HepG2 (cell line): ENCODE results near the gene TGFBRAP1. TPM values are rescaled to one million over a fixed set of nuclear protein-coding genes. Genes with fewer than 3 reads are reported as not detected.

Experiments used
- ATAC-seq: fragments of 200-7000 bp; cut with Tn5 transposase; 3 replicates; pipeline ENCODE4 v1.9.1; 2020; ENCODE audit warnings: mild to moderate bottlenecking, moderate library complexity
- BruUV-seq: library from RNA; stranded (reverse); fragments of 400-500 nt; replicated peaks from 2 replicates; lab custom pipeline; 2021; lab: Mats Ljungman, UMichigan
- CTCF ChIA-PET: fragments of 300-600 bp; formaldehyde crosslinking; extraction: SDS; loops from one replicate; lab custom pipeline; 2021; ENCODE audit warnings: low total read pairs, inconsistent platforms, low intra/inter-chr PET ratio; lab: Yijun Ruan, JAX
- POLR2A ChIA-PET: fragments of 350-600 bp; sonication (Branson Sonifier 250); formaldehyde crosslinking; loops from one replicate; lab custom pipeline; 2020; ENCODE audit warnings: antibody characterized with exemption, inconsistent platforms; lab: Yijun Ruan, JAX
- DNase-seq: peaks from one replicate; pipeline ENCODE4 v3.0.0-alpha.2; 2015; ENCODE audit warnings: low spot score
- FAIRE-seq: peaks from 3 replicates; lab custom pipeline; 2011; peaks lifted over from hg19 to GRCh38; lab: Jason Lieb, UNC
- H2AFZ ChIP-seq: one replicate; pipeline ENCODE4 v1.6.1; 2011; ENCODE audit warnings: low read length, inconsistent platforms
- H3K27ac ChIP-seq: fragments of 300-600 bp; 3 replicates; pipeline ENCODE4 v1.8.0; 2011; ENCODE audit warnings: mixed run types, mild to moderate bottlenecking, mixed read lengths, low read length, inconsistent platforms; ENCODE audit not compliant: insufficient read depth; ENCODE audit errors: extremely low read length
- H3K27me3 ChIP-seq, 2 experiments: fragments of 200-600 bp in 1 of 2; 2 replicates in 1 of 2; 3 replicates in 1 of 2; pipeline versions ENCODE4 v1.6.0 to v1.8.0; 2011; ENCODE audit warnings: low read length in 2 of 2, mild to moderate bottlenecking in 2 of 2, moderate library complexity in 2 of 2, inconsistent platforms in 1 of 2; ENCODE audit not compliant: insufficient read depth in 2 of 2, control insufficient read depth in 1 of 2
- H3K36me3 ChIP-seq, 2 experiments: fragments of 200-600 bp in 1 of 2; replicated peaks in 1 of 2; 2 replicates in 1 of 2; 3 replicates in 1 of 2; pipeline versions ENCODE4 v1.5.1 to v1.8.0; 2011; ENCODE audit warnings: low read length in 2 of 2, inconsistent platforms in 1 of 2; ENCODE audit not compliant: insufficient read depth in 2 of 2, control insufficient read depth in 1 of 2
- H3K4me1 ChIP-seq: 2 replicates; pipeline ENCODE4 v1.5.1; 2012; ENCODE audit warnings: low read length, inconsistent platforms; ENCODE audit not compliant: insufficient read depth
- H3K4me2 ChIP-seq: 2 replicates; pipeline ENCODE4 v1.6.0; 2011; ENCODE audit warnings: low read depth, low read length, inconsistent platforms
- H3K4me3 ChIP-seq, 3 experiments: fragments of 200-600 bp in 1 of 3; sonication (generic), shearing (Covaris generic) in 1 of 3; replicated peaks in 1 of 3; 2 replicates each; pipeline ENCODE4 v1.5.1; 2011 to 2016; ENCODE audit warnings: low read length in 3 of 3, inconsistent platforms in 2 of 3, low read depth in 2 of 3, mild to moderate bottlenecking in 2 of 3, control low read depth in 1 of 3, mixed read lengths in 1 of 3; ENCODE audit not compliant: insufficient read depth in 1 of 3
- H3K79me2 ChIP-seq: one replicate; pipeline ENCODE4 v1.6.1; 2011; ENCODE audit warnings: low read length, inconsistent platforms; ENCODE audit not compliant: insufficient read depth
- H3K9ac ChIP-seq: 2 replicates; pipeline ENCODE4 v1.6.0; 2011; ENCODE audit warnings: mild to moderate bottlenecking, low read depth, low read length, inconsistent platforms; ENCODE audit not compliant: insufficient read depth
- H3K9me3 ChIP-seq: 2 replicates; pipeline ENCODE4 v1.5.1; 2012; ENCODE audit warnings: mild to moderate bottlenecking, low read length
- H4K20me1 ChIP-seq: 2 replicates; pipeline ENCODE4 v1.6.0; 2011; ENCODE audit warnings: inconsistent platforms, mild to moderate bottlenecking, low read length, moderate library complexity; ENCODE audit not compliant: insufficient read depth
- ATAD3A ChIP-seq: sonication (generic); formaldehyde crosslinking; IDR thresholded peaks from 2 replicates; pipeline ENCODE4 v1.4.0; 2020; ENCODE audit warnings: missing genetic modification reagents
- ATF1 ChIP-seq: IDR thresholded peaks from 2 replicates; pipeline ENCODE4 v1.6.1; 2016; ENCODE audit warnings: mild to moderate bottlenecking, control low read depth
- BRCA1 ChIP-seq: sonication (generic); formaldehyde crosslinking; IDR thresholded peaks from 2 replicates; pipeline ENCODE4 v1.4.0; 2020; ENCODE audit warnings: missing genetic modification reagents
- FIP1L1 ChIP-seq: fragments of 200-400 bp; formaldehyde crosslinking; IDR thresholded peaks from 2 replicates; pipeline ENCODE4 v1.6.1; 2018; ENCODE audit warnings: low read depth, mild to moderate bottlenecking, low read length, moderate library complexity, borderline replicate concordance; ENCODE audit not compliant: insufficient read depth
- MEIS1 ChIP-seq: sonication (generic); formaldehyde crosslinking; IDR thresholded peaks from 2 replicates; pipeline ENCODE4 v1.9.0; 2021; ENCODE audit warnings: mild to moderate bottlenecking, missing genetic modification reagents, moderate library complexity, borderline replicate concordance
- NFRKB ChIP-seq: fragments of 450-650 bp; IDR thresholded peaks from 2 replicates; pipeline ENCODE4 v1.6.1; 2017
- RBM39 ChIP-seq: fragments of 200-400 bp; formaldehyde crosslinking; IDR thresholded peaks from one replicate; pipeline ENCODE4 v1.6.1; 2018; ENCODE audit warnings: antibody characterized with exemption, mild to moderate bottlenecking, low read depth, low read length; ENCODE audit not compliant: poor library complexity, severe bottlenecking
- SIX1 ChIP-seq: sonication (generic); formaldehyde crosslinking; IDR thresholded peaks from 2 replicates; pipeline ENCODE4 v1.4.0; 2020; ENCODE audit warnings: missing genetic modification reagents, borderline replicate concordance
- U2AF2 ChIP-seq: fragments of 200-400 bp; formaldehyde crosslinking; IDR thresholded peaks from 2 replicates; pipeline ENCODE4 v1.6.1; 2017; ENCODE audit warnings: low read depth, mild to moderate bottlenecking, low read length
- ZFP62 ChIP-seq: sonication (generic); formaldehyde crosslinking; IDR thresholded peaks from 2 replicates; pipeline ENCODE4 v1.4.0; 2020; ENCODE audit warnings: missing genetic modification reagents
- ZKSCAN5 ChIP-seq: sonication (generic); formaldehyde crosslinking; IDR thresholded peaks from 2 replicates; pipeline ENCODE4 v1.5.1; 2020; ENCODE audit warnings: mild to moderate bottlenecking, missing genetic modification reagents
- ZMAT5 ChIP-seq: sonication (generic); formaldehyde crosslinking; IDR thresholded peaks from 2 replicates; pipeline ENCODE4 v1.5.0; 2020; ENCODE audit warnings: mild to moderate bottlenecking, low read depth, missing genetic modification reagents, borderline replicate concordance
- ZNF280D ChIP-seq: sonication (generic); formaldehyde crosslinking; IDR thresholded peaks from 2 replicates; pipeline ENCODE4 v1.5.1; 2020; ENCODE audit warnings: mild to moderate bottlenecking, missing genetic modification reagents
- ZNF513 ChIP-seq: sonication (generic); formaldehyde crosslinking; conservative IDR thresholded peaks from 2 replicates; pipeline ENCODE4 v1.5.0; 2020; ENCODE audit warnings: missing genetic modification reagents
- ZNF574 ChIP-seq: sonication (generic); formaldehyde crosslinking; IDR thresholded peaks from 2 replicates; pipeline ENCODE4 v1.4.0; 2020; ENCODE audit warnings: missing genetic modification reagents
- WGBS: methylation state at CpG from one replicate; pipeline ENCODE4 v1.1.6; 2017; ENCODE audit warnings: low lambda C conversion rate; 5-methylcytosine and 5-hydroxymethylcytosine counted together
- in situ Hi-C: cut with HindIII; loops from 2 replicates; pipeline ENCODE4 v1.10.0; 2017; ENCODE audit warnings: low pct_unique_long_range_greater_than_20kb; ENCODE audit not compliant: extremely low pct_ligation_motif_present
- intact Hi-C: fragments of 100-400 bp; cut with micrococcal nuclease; formaldehyde crosslinking; loops from one replicate; pipeline ENCODE4 v1.10.0; 2022; ENCODE audit not compliant: unreplicated experiment
- polyA plus RNA-seq, 8 experiments: library from polyadenylated mRNA; depleted of rRNA in 3 of 8; stranded (reverse) in 7 of 8; unstranded in 1 of 8; fragments of >200 nt; fragmentation: Illumina TruSeq in 4 of 8; extraction: Trizol in 4 of 8; gene quantifications; 2 replicates each; pipeline versions ENCODE4 v1.2.1 to v1.2.3, GENCODE V29; 2011 to 2016; ENCODE audit warnings: low read depth in 4 of 8, missing spikeins in 1 of 8, mixed read lengths in 1 of 8; ENCODE audit not compliant: insufficient read depth in 1 of 8
- total RNA-seq, 5 experiments: library from RNA; depleted of rRNA; stranded (reverse); fragments of >200 nt; fragmentation: Illumina TruSeq; extraction: Trizol; gene quantifications; 2 replicates each; pipeline ENCODE4 v1.2.3, GENCODE V29; 2016; ENCODE audit warnings: low read depth in 1 of 5

Gene TGFBRAP1
- total and polyA plus RNA-seq, 2 of the 13 experiments (the other 11 are each of a cell fraction or from before 2014, with no cell fraction given): 12.7 to 22.9 TPM

GRCh38 chr2:105325389-105325963 lies 4.1 kb downstream of the TGFBRAP1 start (continued):
- TF ChIP-seq ZKSCAN5 (CRISPR knock-in tag): no peak
- no peak for TF ChIP-seq ATF1
- TF ChIP-seq, all 625 proteins: peak for 0

- Histone ChIP-seq H3K4me2 (no peak overlapping the region), H3K27me3 (no peaks in the 10 kb centered on the region; a peak in 1 of 5 replicates), H2AFZ (no peak overlapping the region), H3K4me1 (peaks cover 33% of the 10 kb centered on the region), H3K4me3 (no peak overlapping the region), H3K27ac (no peak overlapping the region), H3K9ac (no peak overlapping the region), H3K9me3 (no peaks in the 10 kb centered on the region), H4K20me1 (peaks cover 6% of the 10 kb centered on the region; the same call in 1 of the 2 replicates), H3K79me2 (peaks cover 91% of the 10 kb centered on the region), H3K36me3 (peaks cover 7 to 30% of the 10 kb centered on the region in 2 experiments)
- no TSS peak for BruUV-seq
- ChIA-PET CTCF (no interaction called here), POLR2A (no interaction called here)
- FAIRE-seq: no peak
- 98% methylated on average over 4 of the region's 4 CpGs for WGBS
- ATAC-seq: no peak
- no peak for DNase-seq
- in situ Hi-C loops: loop anchor here (25.0 kb wide), 1 partner anchor 863 kb away; the partner anchor contains the start of gene UXS1
- intact Hi-C loops: no loop called here
- TF ChIP-seq RBM39 (no peak), SIX1 (CRISPR knock-in tag) (no peak), FIP1L1 (no peak), ZNF280D (CRISPR knock-in tag) (no peak), ZNF574 (CRISPR knock-in tag) (no peak), MEIS1 (CRISPR knock-in tag) (no peak), ZFP62 (CRISPR knock-in tag) (no peak), ZMAT5 (no peak), NFRKB (no peak), ATAD3A (no peak), BRCA1 (no peak), U2AF2 (no peak), ZNF513 (CRISPR knock-in tag) (no peak)
Measured at GRCh38 chr2:105324732-105325131, 4.8 kb downstream of the TGFBRAP1 start.
